ENCODE measurements around the gene RTTN. TPM values are rescaled to one million over a fixed set of nuclear protein-coding genes. Genes with fewer than 3 reads are reported as not detected.

RTTN gene
- total RNA-seq, 1 donor from 2014 or later, result 52.4 TPM

DNA sequence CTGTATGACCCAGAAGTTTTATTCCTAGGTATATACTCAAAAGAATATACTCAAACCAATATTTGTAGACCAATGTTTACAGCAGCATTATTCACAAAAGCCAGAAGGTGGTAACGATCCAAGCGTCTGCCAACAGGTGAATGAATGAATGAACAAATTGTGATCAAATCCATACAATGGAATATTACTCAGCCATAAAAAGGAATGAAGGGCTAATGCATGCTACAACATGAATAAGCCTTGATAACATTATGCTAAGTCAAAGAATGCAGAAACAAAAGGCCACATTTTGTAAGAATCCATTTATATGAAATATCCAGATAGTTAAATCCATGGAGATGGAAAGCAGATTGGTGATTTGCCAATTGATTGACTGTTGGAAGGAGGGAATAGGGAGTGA is 252.3 kb downstream of the RTTN start:
- H3K27ac Mint-ChIP-seq, result no peak overlapping the region
- no peaks in the 10 kb centered on the region for H3K79me2 ChIP-seq (ENCODE audit: low read depth)
- no peak for DNase-seq (ENCODE audit: low spot score)
- TF ChIP-seq EZH2 (IDR thresholded peaks at IDR 0.05) (no peak), EZH2phosphoT487 (IDR thresholded peaks at IDR 0.05) (no peak)
- TF ChIP-seq, protein P1, sequence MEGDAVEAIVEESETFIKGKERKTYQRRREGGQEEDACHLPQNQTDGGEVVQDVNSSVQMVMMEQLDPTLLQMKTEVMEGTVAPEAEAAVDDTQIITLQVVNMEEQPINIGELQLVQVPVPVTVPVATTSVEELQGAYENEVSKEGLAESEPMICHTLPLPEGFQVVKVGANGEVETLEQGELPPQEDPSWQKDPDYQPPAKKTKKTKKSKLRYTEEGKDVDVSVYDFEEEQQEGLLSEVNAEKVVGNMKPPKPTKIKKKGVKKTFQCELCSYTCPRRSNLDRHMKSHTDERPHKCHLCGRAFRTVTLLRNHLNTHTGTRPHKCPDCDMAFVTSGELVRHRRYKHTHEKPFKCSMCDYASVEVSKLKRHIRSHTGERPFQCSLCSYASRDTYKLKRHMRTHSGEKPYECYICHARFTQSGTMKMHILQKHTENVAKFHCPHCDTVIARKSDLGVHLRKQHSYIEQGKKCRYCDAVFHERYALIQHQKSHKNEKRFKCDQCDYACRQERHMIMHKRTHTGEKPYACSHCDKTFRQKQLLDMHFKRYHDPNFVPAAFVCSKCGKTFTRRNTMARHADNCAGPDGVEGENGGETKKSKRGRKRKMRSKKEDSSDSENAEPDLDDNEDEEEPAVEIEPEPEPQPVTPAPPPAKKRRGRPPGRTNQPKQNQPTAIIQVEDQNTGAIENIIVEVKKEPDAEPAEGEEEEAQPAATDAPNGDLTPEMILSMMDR (IDR thresholded peaks at IDR 0.05), result no peak
- H3K9me3 Mint-ChIP-seq, result no peaks in the 10 kb centered on the region
- no peaks in the 10 kb centered on the region for H3K36me3 ChIP-seq
- H3K27me3 ChIP-seq, result no peaks in the 10 kb centered on the region
- H3K4me1 ChIP-seq, result peaks cover 7% of the 10 kb centered on the region
- H3K4me3 Mint-ChIP-seq, result no peak overlapping the region
- no peak overlapping the region for H2AFZ ChIP-seq (replicated peaks)
- no peak overlapping the region for H3K4me2 ChIP-seq
- H3K9ac ChIP-seq, result no peak overlapping the region
- no peak overlapping the region for H3K4me3 ChIP-seq
- H4K20me1 ChIP-seq (ENCODE audit: low read depth), result no peaks in the 10 kb centered on the region
- no peaks in the 10 kb centered on the region for H3F3A ChIP-seq (ENCODE audit: low read depth)
- no peaks in the 10 kb centered on the region for H3K4me1 Mint-ChIP-seq
- H3K27ac ChIP-seq, result no peak overlapping the region
- no peaks in the 10 kb centered on the region for H3K9me3 ChIP-seq (ENCODE audit: low read depth)
- no peaks in the 10 kb centered on the region for H3K36me3 Mint-ChIP-seq
- peaks cover 3% of the 10 kb centered on the region for H3K27me3 Mint-ChIP-seq (ENCODE audit: insufficient read depth, low read depth)

Other genes with a start within 250 kb of the RTTN start
- gene SOCS6, start 83.4 kb upstream of the RTTN start, total RNA-seq (ENCODE audit: low replicate concordance), result 30.3 and 45.1 TPM in 2 replicates

Measured in neural progenitor cell (in vitro differentiated cells).